ENCODE measurements around the gene DEPP1.

The DEPP1 gene

GRCh38 chr10:44993922-44994751 is 15.5 kb upstream of the DEPP1 start:
- no peak for DNase-seq (ENCODE audit: low read depth)

GRCh38 chr10:44993226-44993921 is 14.8 kb upstream of the DEPP1 start:
- DNase-seq (ENCODE audit: low read depth): no peak

- no peak for DNase-seq (ENCODE audit: low read depth)
These were observed 14.2 kb upstream of the DEPP1 start for GRCh38 chr10:44992732-44993225.

- DNase-seq (ENCODE audit: low read depth): no peak
These were observed 13.6 kb upstream of the DEPP1 start for GRCh38 chr10:44992070-44992731.

GRCh38 chr10:44991571-44991970 is 13.0 kb upstream of the DEPP1 start:
- no peak for DNase-seq (ENCODE audit: low read depth)

- no peak for DNase-seq (ENCODE audit: low read depth)
These were observed 12.4 kb upstream of the DEPP1 start for GRCh38 chr10:44990965-44991364.

GRCh38 chr10:44990302-44990655 is 11.7 kb upstream of the DEPP1 start:
- no peak for DNase-seq (ENCODE audit: low read depth)

GRCh38 chr10:44989597-44990301 is 11.1 kb upstream of the DEPP1 start:
- no peak for DNase-seq (ENCODE audit: low read depth)

- DNase-seq (ENCODE audit: low read depth): no peak
These were observed 10.5 kb upstream of the DEPP1 start for GRCh38 chr10:44988957-44989585.

GRCh38 chr10:44986670-44987069 is 8.1 kb upstream of the DEPP1 start:
- DNase-seq (ENCODE audit: low read depth): no peak

- DNase-seq (ENCODE audit: low read depth): no peak
These were observed 7.6 kb upstream of the DEPP1 start for GRCh38 chr10:44986179-44986578.

GRCh38 chr10:44985175-44985681 is 6.6 kb upstream of the DEPP1 start:
- no peak for DNase-seq (ENCODE audit: low read depth)

- no peak for DNase-seq (ENCODE audit: low read depth)
These were observed 6.1 kb upstream of the DEPP1 start for GRCh38 chr10:44984671-44985101.

- no peak for DNase-seq (ENCODE audit: low read depth)
These were observed 5.3 kb upstream of the DEPP1 start for GRCh38 chr10:44983895-44984278.

GRCh38 chr10:44983066-44983894 is 4.7 kb upstream of the DEPP1 start:
- DNase-seq (ENCODE audit: low read depth): no peak

GRCh38 chr10:44982496-44982895 is 3.9 kb upstream of the DEPP1 start:
- no peak for DNase-seq (ENCODE audit: low read depth)

GRCh38 chr10:44982114-44982460 is 3.5 kb upstream of the DEPP1 start:
- DNase-seq (ENCODE audit: low read depth): no peak

- DNase-seq (ENCODE audit: low read depth): peak; percentile 83
These were observed 2.8 kb upstream of the DEPP1 start for GRCh38 chr10:44981172-44982113.

GRCh38 chr10:44980309-44981171 is 1.9 kb upstream of the DEPP1 start:
- no peak for DNase-seq (ENCODE audit: low read depth)

Data from stromal cell of bone marrow (primary cell).